ENCODE results near the gene RHOBTB1.
"Not testable (repeated sequence)": the region's sequence is repeated elsewhere in the genome, so short reads cannot be mapped to it uniquely, and the experiment has no call there.

Gene RHOBTB1

DNA sequence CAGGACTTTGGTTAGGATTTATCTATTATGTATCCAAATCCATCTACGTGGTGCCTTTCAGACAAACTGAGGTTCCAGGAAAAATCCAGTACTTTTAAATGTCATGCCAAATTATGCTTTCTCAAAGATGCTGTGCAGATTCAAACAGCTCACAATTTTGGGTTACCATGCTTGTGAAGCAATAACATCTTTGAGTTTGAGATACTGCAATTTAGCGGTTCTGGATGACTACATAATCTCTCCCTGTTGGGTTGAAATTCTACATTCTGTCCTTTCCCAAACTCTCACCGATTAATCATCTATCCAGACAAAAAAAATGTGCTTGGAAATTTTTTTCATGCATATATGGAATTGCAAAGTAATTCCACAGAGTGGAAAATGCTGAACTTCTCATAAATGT, 3.5 kb downstream of the RHOBTB1 start:
- DNase-seq: no peak

DNA sequence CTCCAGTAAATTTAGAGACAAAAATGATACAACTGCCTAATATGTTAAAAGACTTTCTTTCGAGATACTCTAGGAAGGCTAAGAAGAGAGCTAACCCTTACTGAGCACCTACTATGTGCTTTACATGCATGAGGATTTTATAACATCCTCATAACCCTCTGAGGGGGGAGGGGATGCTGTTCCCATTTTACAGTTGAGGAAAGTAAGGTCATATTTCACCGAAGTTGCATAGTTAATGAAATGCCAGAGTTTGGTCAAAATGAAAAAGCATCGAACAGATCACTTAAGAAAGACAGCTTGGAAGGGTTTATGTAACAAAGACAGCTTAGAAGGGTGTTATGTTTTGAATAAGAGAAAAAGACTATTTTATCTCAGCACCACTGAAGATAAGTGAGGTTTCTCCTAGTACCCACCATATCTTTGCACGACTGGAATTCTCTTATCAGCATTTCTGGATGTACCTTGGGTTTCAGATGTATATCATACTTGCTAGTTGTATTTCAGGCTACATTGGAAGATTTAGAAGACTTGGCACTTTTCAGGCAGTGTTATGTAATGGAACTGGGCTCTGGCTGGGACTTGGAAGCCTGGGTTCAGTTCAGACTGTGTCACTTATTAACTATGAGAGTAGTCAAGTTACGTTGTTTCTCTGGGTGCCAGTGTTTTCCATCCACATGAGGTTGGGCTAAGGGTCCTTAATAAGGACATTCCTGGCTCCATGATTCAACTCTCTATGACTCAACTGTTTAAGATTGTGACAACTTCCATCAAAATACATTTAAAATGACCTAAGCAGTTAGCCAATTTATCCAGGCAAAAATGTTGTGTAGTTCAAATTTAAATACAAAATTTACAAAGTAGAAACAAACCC, 6.0 kb downstream of the RHOBTB1 start:
- no peak for DNase-seq

DNA sequence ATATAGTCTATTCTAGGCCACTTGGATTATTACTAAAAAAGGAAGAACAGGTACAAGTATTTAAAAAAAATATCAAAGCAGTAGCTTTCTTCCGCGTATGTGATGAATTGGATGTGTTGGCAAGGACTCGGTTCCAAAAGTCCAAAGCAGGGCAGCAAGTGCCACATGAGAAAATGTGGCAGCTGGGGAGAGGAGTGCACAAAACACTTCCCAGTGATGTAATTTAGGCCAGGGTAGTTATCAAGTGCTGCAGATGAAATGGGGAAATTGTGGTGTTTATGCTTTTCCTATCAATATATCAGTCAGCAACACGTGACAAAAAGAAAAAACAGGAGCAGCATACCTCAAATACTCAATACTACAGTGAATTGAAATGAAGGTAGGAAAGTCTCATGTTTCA, 7.0 kb downstream of the RHOBTB1 start:
- DNase-seq: no peak

DNA sequence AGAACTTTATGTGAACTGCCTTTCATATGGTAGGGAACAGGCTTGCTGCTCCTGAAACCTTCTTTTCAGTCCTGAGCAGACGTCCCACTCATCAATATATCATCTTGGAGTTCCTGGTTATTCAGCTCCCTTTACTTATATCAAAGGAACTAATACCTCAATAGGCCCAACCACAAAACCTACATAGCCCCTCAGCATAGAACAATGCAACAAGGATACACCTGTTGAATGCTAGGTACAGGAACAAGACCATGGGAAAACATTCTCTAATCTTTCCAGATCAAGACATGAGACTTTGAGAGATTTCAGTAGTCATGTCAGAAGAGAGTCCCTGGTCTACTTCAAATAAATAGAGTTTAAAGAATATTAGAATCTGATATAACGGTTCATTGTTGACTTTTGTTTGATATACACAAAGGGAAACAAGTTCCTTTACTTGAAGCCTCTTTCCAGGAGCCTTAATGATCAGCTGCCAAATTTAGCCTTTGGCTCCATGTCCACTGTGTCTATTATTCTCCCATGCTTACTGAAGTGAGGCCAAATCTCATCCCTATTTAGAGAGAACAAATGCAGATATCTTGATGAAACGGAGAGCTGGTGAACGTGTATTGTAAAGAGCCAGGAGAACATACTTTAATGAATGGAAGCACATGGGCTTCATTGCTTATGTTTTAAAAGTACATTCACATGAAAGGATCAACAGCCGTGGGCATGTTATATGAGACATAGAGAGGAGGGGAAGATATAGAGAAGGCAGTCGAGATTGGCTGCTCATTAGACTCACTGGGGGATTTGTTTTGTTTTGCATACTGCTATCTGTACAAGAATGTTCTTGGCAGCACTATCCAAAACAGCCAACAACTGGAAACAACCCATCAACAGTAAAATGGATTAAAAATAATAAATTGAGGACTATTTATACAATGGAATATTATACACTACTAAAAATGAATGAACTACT, 9.5 kb downstream of the RHOBTB1 start:
- no peak for DNase-seq

DNA sequence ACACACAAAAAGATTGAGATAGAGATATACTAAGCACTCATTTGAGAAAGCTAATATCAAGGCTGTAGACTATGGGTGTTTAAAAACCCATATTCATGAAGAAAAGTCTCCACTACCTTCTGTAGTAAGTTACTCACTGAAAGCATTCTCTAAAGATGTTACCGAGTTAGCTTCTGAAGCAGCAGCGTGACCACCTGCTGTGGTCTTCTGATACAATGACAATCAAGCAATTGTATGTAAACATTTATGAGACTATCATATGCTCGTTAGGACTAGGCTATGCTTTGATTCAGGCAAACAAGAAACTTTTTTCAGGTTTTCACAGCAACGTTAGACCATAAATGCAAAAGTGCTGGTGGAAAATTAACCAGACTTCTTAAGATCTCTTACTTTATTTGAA, 11.2 kb downstream of the RHOBTB1 start:
- DNase-seq: no peak

DNA sequence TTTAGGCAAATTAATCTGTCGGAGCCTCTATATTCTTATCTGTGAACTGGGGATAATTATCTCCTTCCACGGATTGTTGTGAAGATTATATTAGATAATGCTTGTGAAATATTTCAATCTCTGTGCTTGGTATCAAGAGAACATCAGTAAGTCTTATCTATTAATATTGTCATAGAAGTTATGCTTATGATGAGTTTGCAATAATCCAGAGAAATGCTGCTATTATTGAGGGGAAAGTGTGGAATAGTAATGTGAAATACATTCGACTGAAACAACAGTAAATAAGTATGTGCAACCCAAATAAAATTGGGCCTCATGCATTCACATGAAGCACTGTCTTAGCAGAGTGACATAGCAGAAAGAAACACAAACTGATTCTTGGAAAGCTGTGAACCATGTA, 13.7 kb downstream of the RHOBTB1 start:
- DNase-seq: no peak

DNA sequence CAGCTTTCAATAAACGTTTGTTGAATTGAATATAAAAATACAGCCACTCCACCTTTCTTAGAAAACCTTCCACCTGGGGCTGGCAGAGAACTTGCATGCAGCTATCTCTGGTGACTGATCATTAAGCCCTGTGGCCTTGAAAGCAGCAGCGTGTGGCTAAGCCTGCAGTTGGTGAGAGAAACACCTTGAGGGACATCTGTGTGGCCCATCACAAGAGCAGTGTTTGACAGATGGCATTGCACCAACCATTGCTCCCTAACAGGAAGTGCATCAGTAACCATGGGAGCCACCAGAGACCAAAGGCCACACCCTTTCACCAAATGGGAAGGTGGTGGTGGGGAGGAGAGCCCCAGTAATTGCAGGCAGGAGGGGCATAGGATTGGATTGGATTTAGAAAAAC, 22.4 kb downstream of the RHOBTB1 start:
- DNase-seq: no peak

DNA sequence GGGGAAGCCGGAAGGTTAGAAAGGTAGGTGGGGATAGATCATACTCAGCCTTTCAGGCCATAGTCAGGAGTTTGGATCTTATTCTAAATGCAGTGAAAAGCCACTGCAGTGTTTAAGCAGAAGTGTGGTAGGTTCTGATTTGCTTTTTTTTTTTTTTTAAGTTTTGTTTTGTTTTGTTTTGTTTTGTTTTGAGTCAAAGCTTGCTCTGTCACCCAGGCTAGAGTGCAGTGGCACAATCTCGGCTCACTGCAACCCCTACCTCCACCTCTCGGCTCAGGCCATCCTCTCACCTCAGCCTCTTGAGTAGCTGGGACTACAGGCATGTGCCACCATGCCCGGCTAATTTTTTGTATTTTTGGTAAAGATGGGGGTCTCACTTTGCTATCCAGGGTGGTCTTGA, 23.5 kb downstream of the RHOBTB1 start:
- DNase-seq: no peak

DNA sequence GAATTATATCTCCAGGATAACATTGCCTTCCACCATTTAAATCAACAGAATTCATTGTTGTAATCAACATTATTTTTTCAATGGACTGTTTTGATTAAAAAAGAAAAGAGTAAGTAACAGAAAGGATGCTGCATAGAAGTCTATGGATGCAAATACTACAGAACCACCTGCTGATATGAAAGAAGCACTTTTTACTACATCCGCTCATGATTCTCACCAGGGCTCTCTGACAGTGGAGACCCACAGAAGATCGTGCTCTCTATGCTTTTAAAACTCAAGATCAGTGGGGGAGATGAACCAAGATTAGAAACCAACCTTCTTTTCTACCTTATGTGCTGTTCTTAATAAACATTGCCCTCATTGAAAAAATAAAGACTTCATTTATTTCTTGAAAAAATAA, 24.4 kb downstream of the RHOBTB1 start:
- DNase-seq: no peak

DNA sequence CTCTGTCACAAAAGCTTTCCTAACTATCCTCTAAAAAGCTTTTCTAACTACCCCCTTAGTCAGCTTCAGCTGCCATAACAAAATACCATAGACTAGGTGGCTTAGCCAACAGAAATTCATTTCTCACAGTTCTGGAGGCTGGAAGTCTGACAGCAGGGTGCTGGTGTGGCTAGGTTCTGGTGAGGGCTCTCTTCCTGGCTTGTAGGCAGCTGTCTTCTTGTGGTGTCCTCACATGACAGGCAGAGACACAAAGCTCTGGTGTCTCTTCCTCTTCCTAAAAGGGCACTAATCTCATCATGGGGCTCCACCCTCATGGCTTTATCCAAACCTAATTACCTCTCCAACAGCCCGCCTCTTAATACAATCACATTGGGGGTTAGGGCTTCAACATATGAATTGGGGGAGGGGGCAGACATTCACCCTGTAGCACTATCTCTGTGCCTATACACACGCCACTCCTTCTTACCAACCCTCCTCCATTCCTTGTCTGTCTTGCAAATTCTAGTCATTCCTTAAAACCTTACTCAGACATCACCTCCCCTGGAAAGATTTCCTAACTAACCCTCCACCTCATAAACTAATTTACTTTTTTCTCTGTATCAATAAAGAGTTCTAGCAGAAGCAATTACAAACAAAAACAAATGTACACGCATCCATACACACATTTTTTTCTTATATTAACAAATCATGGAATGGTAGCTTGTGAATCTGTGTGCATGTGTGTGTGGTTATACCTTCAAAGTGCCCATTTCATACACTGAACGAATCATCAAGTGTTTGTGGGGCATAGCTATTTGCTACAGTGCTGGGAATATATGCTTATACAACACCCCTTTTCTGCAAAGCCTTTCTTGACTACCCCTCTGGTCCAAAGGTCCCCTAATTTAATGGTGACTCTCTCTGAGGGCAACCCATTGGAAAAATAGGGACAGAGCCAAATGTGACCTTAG, 26.4 kb downstream of the RHOBTB1 start:
- DNase-seq: no peak

DNA sequence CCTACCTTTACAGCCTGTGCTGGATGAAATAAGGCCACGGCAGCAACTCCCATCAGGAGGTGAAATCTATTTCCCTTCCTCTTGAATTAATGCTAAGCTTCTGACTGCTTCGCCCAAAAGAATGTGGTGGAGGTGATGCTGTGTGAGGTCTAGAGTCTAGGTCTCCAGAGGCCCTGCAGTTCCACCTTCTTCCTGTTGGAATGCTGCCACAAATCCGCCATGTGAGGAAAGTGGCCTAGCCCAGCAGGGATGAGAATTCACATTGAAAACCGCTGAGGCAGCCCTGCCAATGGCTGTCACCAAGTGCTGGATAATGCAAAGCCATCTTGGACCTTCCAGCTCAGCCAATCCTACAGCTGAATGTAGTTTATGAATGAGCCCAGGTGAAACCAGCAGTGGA, 28.0 kb downstream of the RHOBTB1 start:
- DNase-seq: no peak

DNA sequence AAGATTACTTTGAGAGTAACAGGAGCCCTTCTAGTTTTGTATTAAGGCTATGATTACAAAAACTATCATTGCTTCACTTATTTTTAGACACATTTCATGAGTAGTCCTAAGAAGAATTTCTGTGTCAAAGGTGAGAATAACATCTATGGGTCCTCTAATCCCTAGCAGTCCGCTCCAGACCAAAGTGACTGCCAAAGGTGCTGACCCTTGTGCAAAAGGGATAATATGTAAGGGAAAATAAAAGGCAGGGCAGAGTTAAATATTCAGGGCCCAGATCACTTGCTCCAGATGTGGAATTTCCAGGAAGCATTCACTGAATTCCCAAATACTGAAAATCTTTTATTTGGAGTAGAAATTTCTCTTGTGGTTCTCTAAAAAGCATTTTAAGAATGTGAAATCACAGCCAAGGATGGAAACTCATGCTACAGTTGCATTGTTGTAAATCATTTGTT, 29.3 kb downstream of the RHOBTB1 start:
- no peak for DNase-seq

DNA sequence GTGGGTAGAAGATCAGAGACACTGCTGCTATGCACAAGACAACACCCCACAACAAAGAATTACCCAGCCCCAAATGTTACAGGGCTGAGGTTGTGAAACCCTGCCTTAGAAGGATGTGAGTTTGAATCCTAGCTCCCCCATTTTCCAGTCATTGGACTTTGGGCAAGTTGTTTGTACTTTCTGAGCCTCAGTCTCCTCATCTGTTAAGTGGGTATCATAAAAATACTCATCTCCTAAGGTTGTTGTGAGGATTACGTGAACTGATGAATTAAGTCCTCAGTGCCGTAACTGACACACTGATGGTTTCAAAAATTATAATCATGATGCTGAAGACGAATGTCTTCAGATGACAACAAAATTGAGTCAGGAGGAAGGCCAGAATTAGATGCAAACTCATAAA, 30.3 kb downstream of the RHOBTB1 start:
- DNase-seq: no peak

DNA sequence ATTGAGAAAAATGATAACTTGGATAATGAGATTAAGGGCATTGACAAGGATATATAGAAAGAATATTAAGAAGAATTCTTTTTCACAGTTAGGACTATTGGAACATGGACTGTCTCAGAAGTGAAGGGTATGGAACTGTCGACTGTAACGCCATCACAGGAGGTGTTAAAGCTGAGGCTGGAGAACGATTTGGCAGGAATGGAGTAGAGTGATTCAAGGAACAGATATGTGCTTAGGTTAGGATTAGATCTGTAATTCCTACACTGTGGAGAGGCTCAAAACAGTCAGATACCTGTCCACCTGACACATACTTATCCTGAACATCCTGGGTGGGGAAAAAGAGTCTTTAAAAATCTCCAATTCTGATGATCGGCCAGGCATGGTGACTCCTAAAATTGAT, 30.9 kb downstream of the RHOBTB1 start:
- no peak for DNase-seq

DNA sequence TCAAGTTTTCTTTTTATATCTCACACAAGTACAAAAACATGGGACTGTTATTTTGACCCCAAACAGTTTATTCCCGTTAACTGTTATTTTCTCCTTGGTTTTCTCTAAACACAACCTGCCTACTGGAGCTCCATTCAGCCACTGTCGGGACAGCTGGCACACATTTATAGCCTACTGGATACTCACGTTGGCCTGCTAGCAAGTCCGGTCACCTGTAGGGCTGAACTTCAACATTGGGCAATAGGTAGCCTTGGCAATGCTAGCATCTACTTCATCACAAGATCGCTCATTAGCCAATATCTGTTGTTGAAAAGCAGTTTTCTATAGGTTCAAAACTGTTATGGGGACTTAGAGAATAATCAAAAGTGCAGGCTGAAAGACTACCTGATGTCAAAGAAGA, 32.3 kb downstream of the RHOBTB1 start:
- no peak for DNase-seq

DNA sequence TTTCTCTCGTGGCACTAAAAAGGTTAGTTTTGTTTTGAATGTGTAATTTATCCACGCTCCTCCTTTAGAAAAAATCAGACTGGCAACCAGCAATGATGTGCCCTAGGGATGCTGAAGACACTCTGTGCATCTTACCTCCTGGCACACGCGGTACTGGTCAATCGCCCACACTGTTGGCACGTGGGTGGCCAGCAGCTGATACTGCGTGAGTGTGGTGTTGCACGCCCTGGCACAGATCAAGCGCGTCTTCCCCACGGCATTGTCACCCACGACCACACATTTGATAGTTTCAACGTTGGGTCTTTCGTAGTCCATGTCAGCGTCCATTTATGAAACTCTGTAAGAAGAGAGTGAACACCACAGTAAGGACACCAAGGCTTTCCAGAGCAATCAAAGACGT, 32.8 kb downstream of the RHOBTB1 start:
- no peak for DNase-seq

DNA sequence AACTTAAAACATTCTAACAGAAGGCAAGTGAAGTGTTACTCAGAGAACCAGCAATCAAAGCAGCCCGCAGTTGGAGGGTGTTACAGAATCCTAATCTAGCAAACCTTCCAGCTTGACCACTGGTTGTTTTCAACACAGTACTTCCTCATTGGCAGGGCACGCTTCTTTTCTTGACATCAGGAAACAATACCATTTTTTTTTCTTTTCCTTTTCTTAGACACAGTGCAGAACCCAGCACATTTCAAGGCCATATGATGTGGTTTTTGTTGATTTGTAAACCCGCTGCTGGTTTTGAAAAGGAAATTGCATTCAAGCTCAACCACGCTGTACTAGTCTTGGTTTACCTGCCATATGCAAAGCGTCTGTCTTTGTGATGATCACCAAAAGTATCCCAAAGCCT, 33.4 kb downstream of the RHOBTB1 start:
- DNase-seq: no peak

DNA sequence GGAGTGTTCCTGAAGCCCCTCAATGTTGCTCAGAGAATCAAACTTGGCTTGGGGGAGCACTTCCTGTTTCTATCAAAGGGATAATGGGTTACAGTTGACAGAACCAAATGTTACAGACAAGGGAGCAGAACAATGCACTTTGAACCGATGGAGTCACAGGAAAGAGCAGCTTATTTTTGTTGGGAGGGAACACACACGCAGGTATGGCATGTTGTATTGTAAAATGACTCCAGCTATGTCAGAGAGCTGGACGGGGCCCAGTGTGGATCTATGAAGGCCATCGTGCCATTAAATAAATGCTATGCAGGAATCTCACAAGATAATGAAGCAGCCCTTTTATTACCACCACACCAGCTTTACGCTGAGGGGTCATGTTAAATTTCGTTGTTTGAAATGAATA, 35.1 kb downstream of the RHOBTB1 start:
- DNase-seq: no peak

DNA sequence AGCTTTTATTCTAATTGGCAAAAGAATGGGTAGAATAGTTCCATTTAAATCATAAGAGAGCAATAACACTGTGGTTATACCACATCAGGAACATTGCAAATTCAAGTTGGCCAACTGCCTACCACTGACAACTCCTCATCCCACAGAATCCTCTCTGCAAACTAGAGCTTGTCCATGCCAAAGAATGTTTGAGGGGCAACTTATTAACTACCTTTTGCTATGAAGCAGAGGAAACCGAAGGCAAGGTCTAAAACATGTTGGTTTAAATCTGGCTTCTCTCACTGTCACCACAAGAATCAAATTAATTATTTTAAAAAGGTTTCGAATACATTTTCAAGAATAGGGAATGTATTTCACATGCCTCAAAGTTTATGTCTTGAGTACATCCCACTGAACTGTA, 36.0 kb downstream of the RHOBTB1 start:
- DNase-seq: no peak

DNA sequence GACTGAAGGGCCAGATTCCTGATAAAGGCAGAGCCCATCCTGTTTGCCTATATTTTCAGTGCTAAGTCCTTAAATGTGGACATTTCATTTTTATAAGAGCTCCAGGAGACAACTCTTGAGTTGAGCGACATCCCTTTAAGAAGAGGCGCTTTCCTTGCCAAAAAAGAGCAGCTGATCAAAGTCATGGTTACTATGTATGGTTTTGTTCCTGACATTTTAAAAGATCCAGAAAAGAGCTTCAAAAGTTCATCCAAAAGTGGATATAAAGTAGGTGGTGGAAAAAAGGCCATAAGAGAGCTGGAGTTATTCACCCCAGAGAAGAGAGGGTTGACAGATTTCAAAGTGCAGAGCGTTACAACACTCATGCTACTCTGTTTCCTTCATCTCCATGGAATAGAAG, 36.7 kb downstream of the RHOBTB1 start:
- DNase-seq: no peak

DNA sequence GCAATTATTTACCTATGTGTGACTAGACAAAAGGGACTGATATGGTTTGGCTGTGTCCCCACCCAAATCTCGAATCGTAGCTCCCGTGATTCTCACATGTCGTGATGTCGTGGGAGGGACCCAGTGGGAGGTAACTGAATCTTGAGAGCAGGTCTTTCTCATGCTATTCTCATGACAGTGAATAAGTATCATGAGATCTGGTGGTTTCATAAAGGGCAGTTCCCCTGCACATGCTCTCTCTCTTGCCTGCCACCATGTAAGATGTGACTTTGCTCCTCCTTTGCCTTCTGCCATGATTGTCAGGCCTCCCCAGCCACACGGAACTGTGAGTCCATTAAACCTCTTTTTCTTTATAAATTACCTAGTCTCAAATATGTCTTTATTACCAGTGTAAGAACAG, 37.2 kb downstream of the RHOBTB1 start:
- DNase-seq: not testable (repeated sequence)

DNA sequence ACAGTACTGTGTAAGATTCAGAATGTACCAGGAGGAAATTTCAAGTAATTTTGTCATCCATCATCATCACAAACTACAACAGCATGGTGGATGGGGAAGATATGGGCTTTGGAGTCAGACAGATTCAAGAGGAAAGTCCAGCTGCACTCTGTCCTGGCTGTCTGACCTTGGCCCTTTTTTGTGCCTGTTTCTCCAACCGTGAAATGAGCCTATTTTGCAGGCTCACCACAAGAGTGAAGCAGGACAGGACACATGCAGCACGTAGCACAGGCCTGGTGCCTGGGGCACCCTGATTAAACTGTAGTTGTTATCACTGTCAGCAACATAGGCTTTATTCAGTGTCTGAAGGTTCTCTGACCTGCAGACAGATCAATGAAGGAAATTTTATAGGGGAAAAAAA, 37.6 kb downstream of the RHOBTB1 start:
- no peak for DNase-seq

DNA sequence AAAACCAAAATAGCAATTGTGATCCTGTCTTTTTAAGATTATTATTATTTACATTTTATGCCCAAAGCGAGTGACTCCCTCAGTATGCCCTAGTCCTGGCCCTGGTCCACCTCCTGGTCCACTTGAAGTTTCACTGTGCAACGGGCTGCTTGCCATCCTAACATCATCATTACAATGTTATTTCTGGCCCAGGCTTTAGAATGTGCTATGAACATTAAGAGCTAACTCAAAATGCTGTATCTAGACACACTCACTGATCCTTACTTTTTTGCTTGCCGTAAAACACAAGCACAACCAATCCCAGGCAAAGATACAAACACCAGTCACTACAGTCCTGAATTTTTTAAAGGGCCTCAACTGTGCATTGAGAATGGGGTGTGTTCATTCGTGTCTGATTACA, 38.4 kb downstream of the RHOBTB1 start:
- no peak for DNase-seq

Measured in NCI-H2081 treated with DMSO at 0.1 percent for 48 hours (cell line).